B cell (primary cell): Measurements from ENCODE around the gene NAT14. TPM values are rescaled to one million over a fixed set of nuclear protein-coding genes. Genes with fewer than 3 reads are reported as not detected.
A peak's percentile ranks its signal among the peaks of the same experiment; 100 is the strongest.

Experiments used
- ATAC-seq: fragments of 200-7000 bp; cut with Tn5 transposase; one replicate; pipeline ENCODE4 v1.10.0; 2021; ENCODE audit warnings: low read depth, mild to moderate bottlenecking, moderate number of reproducible peaks, moderate library complexity
- CTCF ChIA-PET: fragments of 350-600 bp; sonication (Branson Sonifier 250); formaldehyde crosslinking; loops from one replicate; lab custom pipeline; 2021; ENCODE audit warnings: antibody characterized with exemption, inconsistent platforms; lab: Charles Lee
- POLR2A ChIA-PET: fragments of 350-600 bp; sonication (Branson Sonifier 250); formaldehyde crosslinking; loops from one replicate; lab custom pipeline; 2021; ENCODE audit warnings: antibody characterized with exemption; lab: Charles Lee
- DNase-seq: peaks from one replicate; pipeline ENCODE4 v3.0.0; 2013
- H2AFZ ChIP-seq: 2 replicates; pipeline ENCODE4 v1.6.1; 2012; ENCODE audit warnings: mild to moderate bottlenecking, low read depth, low read length; ENCODE audit not compliant: insufficient read depth, poor library complexity, severe bottlenecking
- H3K27ac ChIP-seq, 2 donors: 1 replicate in 1 of 2; 2 replicates in 1 of 2; pipeline ENCODE4 v1.5.1; 2012 to 2013; ENCODE audit warnings: low read length in 2 of 2, mild to moderate bottlenecking in 2 of 2, moderate library complexity in 1 of 2
- H3K27me3 ChIP-seq, 4 experiments: fragments of 200-600 bp in 1 of 4; sonication (generic) in 1 of 4; replicated peaks in 1 of 4; 1 replicate in 2 of 4; 2 replicates in 2 of 4; pipeline versions ENCODE4 v1.6.1 to v1.7.0; 2013 to 2016; ENCODE audit warnings: low read length in 3 of 4, mild to moderate bottlenecking in 2 of 4, mixed read lengths in 1 of 4, moderate library complexity in 1 of 4; ENCODE audit not compliant: insufficient read depth in 4 of 4, control insufficient read depth in 3 of 4; ENCODE audit errors: control extremely low read depth in 1 of 4
- H3K36me3 ChIP-seq, 2 experiments: replicated peaks in 1 of 2; 1 replicate in 1 of 2; 2 replicates in 1 of 2; pipeline versions ENCODE4 v1.6.1 to v1.7.1; 2013; ENCODE audit warnings: low read length in 1 of 2; ENCODE audit not compliant: insufficient read depth in 2 of 2, control insufficient read depth in 1 of 2; ENCODE audit errors: control extremely low read depth in 1 of 2, extremely low read depth in 1 of 2
- H3K4me1 ChIP-seq, 2 donors: fragments of 200-600 bp in 1 of 2; sonication (generic) in 1 of 2; 1 replicate in 1 of 2; 2 replicates in 1 of 2; pipeline versions ENCODE4 v1.5.1 to v1.6.1; 2013 to 2017; ENCODE audit warnings: low read length in 2 of 2; ENCODE audit not compliant: control insufficient read depth in 2 of 2, insufficient read depth in 2 of 2
- H3K4me2 ChIP-seq: replicated peaks from 2 replicates; pipeline ENCODE3; 2012; ENCODE audit warnings: mild to moderate bottlenecking, low read depth, low read length; ENCODE audit not compliant: poor library complexity, severe bottlenecking
- H3K4me3 ChIP-seq, 5 experiments: fragments of 200-600 bp in 1 of 5; sonication (generic) in 1 of 5; 1 replicate in 3 of 5; 2 replicates in 2 of 5; pipeline versions ENCODE4 v1.5.1 to v1.7.0; 2011 to 2016; ENCODE audit warnings: low read length in 4 of 5, mild to moderate bottlenecking in 4 of 5, low read depth in 2 of 5, control low read depth in 1 of 5, moderate library complexity in 1 of 5; ENCODE audit not compliant: insufficient read depth in 1 of 5; ENCODE audit errors: control extremely low read depth in 1 of 5, extremely low read depth in 1 of 5
- H3K79me2 ChIP-seq: fragments of 200-600 bp; sonication (generic); one replicate; pipeline ENCODE4 v1.6.0; 2016; ENCODE audit warnings: low read length; ENCODE audit not compliant: control insufficient read depth, insufficient read depth
- H3K9ac ChIP-seq: fragments of 200-600 bp; sonication (generic); 2 replicates; pipeline ENCODE4 v1.6.1; 2017; ENCODE audit warnings: mild to moderate bottlenecking, low read length, moderate library complexity
- H3K9me3 ChIP-seq, 3 donors: one replicate each; pipeline versions ENCODE4 v1.6.1 to v1.7.1; 2013; ENCODE audit warnings: low read length in 2 of 3; ENCODE audit not compliant: control insufficient read depth in 2 of 3, insufficient read depth in 1 of 3; ENCODE audit errors: control extremely low read depth in 1 of 3
- H4K20me1 ChIP-seq: 2 replicates; pipeline ENCODE4 v1.6.0; 2012; ENCODE audit warnings: mild to moderate bottlenecking, low read length; ENCODE audit not compliant: insufficient read depth, control insufficient read depth, poor library complexity, severe bottlenecking
- H3K27ac Mint-ChIP-seq: one replicate; pipeline ENCODE4 v1.8.0; 2021; ENCODE audit warnings: mixed read lengths
- H3K27me3 Mint-ChIP-seq: one replicate; pipeline ENCODE4 v1.8.0; 2021; ENCODE audit warnings: mixed read lengths
- H3K4me1 Mint-ChIP-seq: one replicate; pipeline ENCODE4 v1.8.0; 2021; ENCODE audit warnings: mixed read lengths
- H3K4me3 Mint-ChIP-seq: one replicate; pipeline ENCODE4 v1.8.0; 2021; ENCODE audit warnings: mixed read lengths
- H3K9me3 Mint-ChIP-seq: one replicate; pipeline ENCODE4 v1.8.0; 2022; ENCODE audit warnings: mixed read lengths; ENCODE audit not compliant: insufficient read depth
- EZH2 ChIP-seq: IDR thresholded peaks from 2 replicates; pipeline ENCODE4 v1.6.1; 2012; ENCODE audit warnings: borderline replicate concordance, low read depth, mild to moderate bottlenecking, moderate library complexity, low read length; ENCODE audit not compliant: insufficient read depth, poor library complexity, severe bottlenecking
- WGBS: methylation state at CpG from one replicate; pipeline ENCODE4 v1.1.5; 2013; ENCODE audit warnings: missing lambda C conversion rate; ENCODE audit not compliant: insufficient coverage; 5-methylcytosine and 5-hydroxymethylcytosine counted together
- intact Hi-C: fragments of 100-400 bp; cut with micrococcal nuclease; formaldehyde crosslinking; loops from one replicate; pipeline ENCODE4 v1.10.0; 2022
- polyA plus RNA-seq: library from polyadenylated mRNA; depleted of rRNA; stranded (reverse); fragments of >200 nt; gene quantifications from 2 replicates; pipeline ENCODE4 v1.2.3, GENCODE V29; 2012
- total RNA-seq, 2 donors: library from RNA; stranded (reverse); fragments of 120-200 nt in 1 of 2; gene quantifications; 1 replicate in 1 of 2; 2 replicates in 1 of 2; pipeline versions ENCODE4 v1.2.3 to v1.2.4, GENCODE V29; 2013 to 2022
- TF ChIP-seq, protein P1 (sequence below): fragments of 200-600 bp; IDR thresholded peaks from one replicate; pipeline ENCODE4 v1.8.0; 2022; ENCODE audit warnings: antibody characterized with exemption, mild to moderate bottlenecking

NAT14 gene
- total and polyA plus RNA-seq, 2 donors (not counting 1 experiment from before 2014, with no cell fraction given): 10.7 to 15.1 TPM

DNA sequence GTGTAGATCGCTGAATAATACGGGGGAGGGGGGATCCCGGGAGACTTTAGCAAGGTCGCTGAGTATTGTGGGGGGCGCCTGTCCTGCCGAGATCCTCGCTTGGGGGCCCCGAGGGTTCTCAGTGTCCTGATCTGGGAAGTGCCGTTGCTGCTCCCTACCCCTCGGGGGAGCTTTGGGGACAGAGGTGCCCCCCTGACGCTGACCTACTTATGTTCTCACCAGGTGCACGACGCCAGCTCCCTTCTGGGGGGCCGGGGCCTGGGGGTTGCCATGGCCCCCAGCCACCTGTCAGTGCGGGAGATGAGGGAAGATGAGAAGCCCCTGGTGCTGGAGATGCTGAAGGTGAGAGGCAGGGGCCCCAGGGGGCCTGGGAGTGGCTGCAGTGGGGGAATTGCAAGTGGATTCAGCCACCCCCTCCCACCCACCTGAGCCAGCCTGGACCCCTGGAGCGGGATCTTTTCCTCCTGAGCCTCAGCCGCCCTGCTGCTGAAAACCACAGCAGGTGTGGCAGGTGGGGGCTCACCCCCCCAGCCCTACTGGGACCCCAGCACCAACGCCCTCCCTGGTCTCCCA, 537 bp downstream of the NAT14 start:
- CTCF ChIA-PET: interaction anchor here (1.0 to 2.8 kb wide), 2 partner anchors 9 to 18 kb away, joined by 4 to 15 read pairs; partner anchors contain the start of gene ZNF628
- H3K9me3 ChIP-seq: no peaks in the 10 kb centered on the region
- POLR2A ChIA-PET: interaction anchor here (0.5 to 2.1 kb wide), 5 partner anchors 9 to 213 kb away, joined by 3 to 30 read pairs (median 3); partner anchors contain the start of genes FIZ1, ZNF628 and ZNF784
- H3K9ac ChIP-seq: peak overlapping the region; percentile 68
- H3K4me1 Mint-ChIP-seq: peaks cover 12% of the 10 kb centered on the region
- H3K27me3 ChIP-seq: peaks cover 0 to 4% (median 0%) of the 10 kb centered on the region in 4 experiments
- ATAC-seq (peak; percentile 9), DNase-seq (no peak)
- peaks cover 0 to 2% of the 10 kb centered on the region in 2 experiments for H3K36me3 ChIP-seq
- H3K4me3 ChIP-seq: peak overlapping the region; percentile 3 to 71 (median 55)
- peak overlapping the region; percentile 80 for H3K27ac Mint-ChIP-seq
- peak overlapping the region; percentile 83 for H3K4me3 Mint-ChIP-seq
- H4K20me1 ChIP-seq: peaks cover 20% of the 10 kb centered on the region
- no peak for TF ChIP-seq EZH2
- TF ChIP-seq, protein P1, sequence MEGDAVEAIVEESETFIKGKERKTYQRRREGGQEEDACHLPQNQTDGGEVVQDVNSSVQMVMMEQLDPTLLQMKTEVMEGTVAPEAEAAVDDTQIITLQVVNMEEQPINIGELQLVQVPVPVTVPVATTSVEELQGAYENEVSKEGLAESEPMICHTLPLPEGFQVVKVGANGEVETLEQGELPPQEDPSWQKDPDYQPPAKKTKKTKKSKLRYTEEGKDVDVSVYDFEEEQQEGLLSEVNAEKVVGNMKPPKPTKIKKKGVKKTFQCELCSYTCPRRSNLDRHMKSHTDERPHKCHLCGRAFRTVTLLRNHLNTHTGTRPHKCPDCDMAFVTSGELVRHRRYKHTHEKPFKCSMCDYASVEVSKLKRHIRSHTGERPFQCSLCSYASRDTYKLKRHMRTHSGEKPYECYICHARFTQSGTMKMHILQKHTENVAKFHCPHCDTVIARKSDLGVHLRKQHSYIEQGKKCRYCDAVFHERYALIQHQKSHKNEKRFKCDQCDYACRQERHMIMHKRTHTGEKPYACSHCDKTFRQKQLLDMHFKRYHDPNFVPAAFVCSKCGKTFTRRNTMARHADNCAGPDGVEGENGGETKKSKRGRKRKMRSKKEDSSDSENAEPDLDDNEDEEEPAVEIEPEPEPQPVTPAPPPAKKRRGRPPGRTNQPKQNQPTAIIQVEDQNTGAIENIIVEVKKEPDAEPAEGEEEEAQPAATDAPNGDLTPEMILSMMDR: no peak
- peak overlapping the region; percentile 60 for H2AFZ ChIP-seq
- H3K4me2 ChIP-seq: peak overlapping the region; percentile 87
- H3K4me1 ChIP-seq: peaks cover 10 to 22% of the 10 kb centered on the region in 2 donors
- H3K79me2 ChIP-seq: peaks cover 6% of the 10 kb centered on the region
- intact Hi-C loops: loop anchor here (1.0 kb wide), 1 partner anchor 8 kb away; no protein-coding TSS in a partner anchor
- peak overlapping the region; percentile 20 to 70 for H3K27ac ChIP-seq
- WGBS: 34% methylated on average over 18 of the region's 18 CpGs
- no peaks in the 10 kb centered on the region for H3K27me3 Mint-ChIP-seq
- H3K9me3 Mint-ChIP-seq: no peaks in the 10 kb centered on the region
